Measurements from ENCODE around the gene KSR1.

- TF ChIP-seq POLR2A (IDR thresholded peaks at IDR 0.05) = no peak
- TF ChIP-seq CTCF (IDR thresholded peaks at IDR 0.05) = no peak
Measured at GRCh38 chr17:27479838-27480237, 23.6 kb downstream of the KSR1 start.
